DND-41 (cell line): ENCODE data around the gene IVNS1ABP.

Source experiments
- ATAC-seq: fragments of 200-7000 bp; cut with Tn5 transposase; 3 replicates; pipeline ENCODE4 v1.9.1; 2021; ENCODE audit warnings: low read depth; ENCODE audit not compliant: insufficient read depth
- DNase-seq: peaks from one replicate; pipeline ENCODE4 v3.0.0-alpha.2; 2020
- H2AFZ ChIP-seq: 2 replicates; pipeline ENCODE4 v1.6.0; 2012; ENCODE audit warnings: low read depth, low read length
- H3K27ac ChIP-seq: 2 replicates; pipeline ENCODE4 v1.5.1; 2012; ENCODE audit warnings: low read length, inconsistent platforms
- H3K27me3 ChIP-seq: fragments of 200-600 bp; sonication (generic); 2 replicates; pipeline ENCODE4 v1.6.0; 2012; ENCODE audit warnings: low read length, mild to moderate bottlenecking, inconsistent platforms; ENCODE audit not compliant: insufficient read depth, poor library complexity
- H3K36me3 ChIP-seq: 2 replicates; pipeline ENCODE4 v1.5.1; 2012; ENCODE audit warnings: low read length, inconsistent platforms; ENCODE audit not compliant: insufficient read depth
- H3K4me1 ChIP-seq: 2 replicates; pipeline ENCODE4 v1.5.1; 2012; ENCODE audit warnings: mild to moderate bottlenecking, low read length; ENCODE audit not compliant: insufficient read depth
- H3K4me2 ChIP-seq: 2 replicates; pipeline ENCODE4 v1.6.0; 2012; ENCODE audit warnings: mild to moderate bottlenecking, moderate library complexity, low read length, inconsistent platforms; ENCODE audit not compliant: insufficient read depth
- H3K4me3 ChIP-seq, 2 experiments: fragments of 200-600 bp in 1 of 2; shearing (Covaris generic) in 1 of 2; 2 replicates each; pipeline ENCODE4 v1.5.1; 2012 to 2016; ENCODE audit warnings: inconsistent platforms in 2 of 2, low read length in 2 of 2, mild to moderate bottlenecking in 2 of 2, low read depth in 1 of 2, moderate library complexity in 1 of 2
- H3K79me2 ChIP-seq: 2 replicates; pipeline ENCODE4 v1.6.0; 2012; ENCODE audit warnings: low read length, inconsistent platforms; ENCODE audit not compliant: insufficient read depth
- H3K9ac ChIP-seq: 2 replicates; pipeline ENCODE4 v1.6.0; 2012; ENCODE audit warnings: low read depth, mild to moderate bottlenecking, inconsistent platforms, low read length, moderate library complexity
- H3K9me3 ChIP-seq: 2 replicates; pipeline ENCODE4 v1.5.1; 2012; ENCODE audit warnings: low read length, moderate library complexity, mild to moderate bottlenecking, inconsistent platforms; ENCODE audit not compliant: insufficient read depth, severe bottlenecking
- H4K20me1 ChIP-seq: 2 replicates; pipeline ENCODE4 v1.6.0; 2012; ENCODE audit warnings: low read length; ENCODE audit not compliant: insufficient read depth
- EZH2 ChIP-seq: IDR thresholded peaks from 3 replicates; pipeline ENCODE4 v1.6.1; 2012; ENCODE audit warnings: borderline replicate concordance, low read depth, mild to moderate bottlenecking, moderate library complexity, low read length, inconsistent platforms; ENCODE audit not compliant: severe bottlenecking
- TF ChIP-seq, protein P1 (sequence below): IDR thresholded peaks from 2 replicates; pipeline ENCODE4 v1.5.1; 2012; ENCODE audit warnings: borderline replicate concordance, low read length, moderate library complexity, mild to moderate bottlenecking; ENCODE audit not compliant: poor library complexity, severe bottlenecking; ENCODE audit errors: extremely low read depth

Gene IVNS1ABP

GRCh38 chr1:185351734-185352466 lies 34.9 kb upstream of the IVNS1ABP start:
- DNase-seq (no peak), ATAC-seq (no peak)
- H3K4me3 ChIP-seq: no peak overlapping the region
- no peak overlapping the region for H2AFZ ChIP-seq
- no peak overlapping the region for H3K27ac ChIP-seq
- H3K9me3 ChIP-seq: no peaks in the 10 kb centered on the region
- H3K27me3 ChIP-seq: no peaks in the 10 kb centered on the region
- no peaks in the 10 kb centered on the region for H3K36me3 ChIP-seq
- H3K4me1 ChIP-seq: no peaks in the 10 kb centered on the region
- H3K9ac ChIP-seq: no peak overlapping the region
- H3K4me2 ChIP-seq: no peak overlapping the region
- no peaks in the 10 kb centered on the region for H3K79me2 ChIP-seq
- TF ChIP-seq, protein P1, sequence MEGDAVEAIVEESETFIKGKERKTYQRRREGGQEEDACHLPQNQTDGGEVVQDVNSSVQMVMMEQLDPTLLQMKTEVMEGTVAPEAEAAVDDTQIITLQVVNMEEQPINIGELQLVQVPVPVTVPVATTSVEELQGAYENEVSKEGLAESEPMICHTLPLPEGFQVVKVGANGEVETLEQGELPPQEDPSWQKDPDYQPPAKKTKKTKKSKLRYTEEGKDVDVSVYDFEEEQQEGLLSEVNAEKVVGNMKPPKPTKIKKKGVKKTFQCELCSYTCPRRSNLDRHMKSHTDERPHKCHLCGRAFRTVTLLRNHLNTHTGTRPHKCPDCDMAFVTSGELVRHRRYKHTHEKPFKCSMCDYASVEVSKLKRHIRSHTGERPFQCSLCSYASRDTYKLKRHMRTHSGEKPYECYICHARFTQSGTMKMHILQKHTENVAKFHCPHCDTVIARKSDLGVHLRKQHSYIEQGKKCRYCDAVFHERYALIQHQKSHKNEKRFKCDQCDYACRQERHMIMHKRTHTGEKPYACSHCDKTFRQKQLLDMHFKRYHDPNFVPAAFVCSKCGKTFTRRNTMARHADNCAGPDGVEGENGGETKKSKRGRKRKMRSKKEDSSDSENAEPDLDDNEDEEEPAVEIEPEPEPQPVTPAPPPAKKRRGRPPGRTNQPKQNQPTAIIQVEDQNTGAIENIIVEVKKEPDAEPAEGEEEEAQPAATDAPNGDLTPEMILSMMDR: no peak
- TF ChIP-seq EZH2: no peak
- H4K20me1 ChIP-seq: no peaks in the 10 kb centered on the region

DNA sequence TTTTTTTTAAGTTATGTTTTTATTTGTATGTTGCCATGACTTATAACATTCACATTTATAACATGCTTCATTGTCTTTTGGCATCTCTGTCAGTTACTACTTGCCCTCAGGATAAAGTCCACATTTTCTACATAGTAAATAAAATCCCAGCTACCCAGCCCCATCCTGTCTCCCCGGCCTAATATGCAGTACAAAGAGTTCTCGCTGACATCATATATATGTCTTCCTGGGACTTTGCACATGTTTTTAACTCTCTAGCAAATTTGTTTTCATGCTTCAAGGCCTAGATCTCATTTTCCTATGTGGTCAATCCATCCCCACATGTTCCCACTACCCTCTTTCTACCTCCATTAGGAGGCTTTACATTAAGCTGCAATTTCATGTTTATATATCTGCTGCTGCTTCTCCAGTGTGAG lies 33.0 kb upstream of the IVNS1ABP start:
- no peak for DNase-seq
- Histone ChIP-seq H3K36me3 (no peaks in the 10 kb centered on the region), H3K27me3 (no peaks in the 10 kb centered on the region)

DNA sequence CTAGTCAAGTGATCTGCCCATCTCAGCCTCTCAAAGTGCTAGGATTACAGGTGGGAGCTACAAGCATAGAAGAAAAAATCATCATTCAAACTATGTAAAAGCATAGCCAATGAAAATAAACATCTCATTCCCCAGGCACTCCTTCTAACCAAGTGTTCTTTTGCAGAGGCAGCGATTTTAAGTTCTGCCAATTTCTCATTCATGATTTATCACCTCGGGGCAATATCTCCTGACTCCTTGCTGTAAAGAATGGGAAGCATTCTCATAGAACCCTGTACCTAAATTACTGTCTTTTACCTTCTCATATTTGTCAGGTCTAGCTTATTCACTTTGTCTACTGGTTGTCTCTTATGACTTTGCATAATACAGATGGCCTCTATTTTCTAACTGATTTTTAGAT lies 32.5 kb upstream of the IVNS1ABP start:
- Histone ChIP-seq H3K9me3 (no peaks in the 10 kb centered on the region), H3K9ac (no peak overlapping the region), H4K20me1 (no peaks in the 10 kb centered on the region), H3K27ac (no peak overlapping the region), H2AFZ (no peak overlapping the region), H3K4me1 (no peaks in the 10 kb centered on the region), H3K79me2 (no peaks in the 10 kb centered on the region), H3K4me2 (no peak overlapping the region), H3K4me3 (no peak overlapping the region), H3K36me3 (no peaks in the 10 kb centered on the region), H3K27me3 (no peaks in the 10 kb centered on the region)
- TF ChIP-seq, protein P1: no peak
- no peak for TF ChIP-seq EZH2
- DNase-seq: no peak
- no peak for ATAC-seq

More for the DNA sequence above, 33.0 kb upstream of the IVNS1ABP start:
- ATAC-seq: no peak
- no peak overlapping the region for H2AFZ ChIP-seq
- no peaks in the 10 kb centered on the region for H3K79me2 ChIP-seq
- no peak overlapping the region for H3K4me3 ChIP-seq
- no peaks in the 10 kb centered on the region for H3K4me1 ChIP-seq
- H3K4me2 ChIP-seq: no peak overlapping the region
- TF ChIP-seq, protein P1: no peak
- no peak for TF ChIP-seq EZH2
- H3K9me3 ChIP-seq: no peaks in the 10 kb centered on the region
- no peak overlapping the region for H3K27ac ChIP-seq
- H3K9ac ChIP-seq: no peak overlapping the region
- no peaks in the 10 kb centered on the region for H4K20me1 ChIP-seq
